ENCODE measurements around the gene HDAC5. TPM values are rescaled to one million over a fixed set of nuclear protein-coding genes. Genes with fewer than 3 reads are reported as not detected.
"Not testable (repeated sequence)": the region's sequence is repeated elsewhere in the genome, so short reads cannot be mapped to it uniquely, and the experiment has no call there.

HDAC5 gene
- total RNA-seq, 2 experiments from 2014 or later: 16.5 to 22.0 TPM

DNA sequence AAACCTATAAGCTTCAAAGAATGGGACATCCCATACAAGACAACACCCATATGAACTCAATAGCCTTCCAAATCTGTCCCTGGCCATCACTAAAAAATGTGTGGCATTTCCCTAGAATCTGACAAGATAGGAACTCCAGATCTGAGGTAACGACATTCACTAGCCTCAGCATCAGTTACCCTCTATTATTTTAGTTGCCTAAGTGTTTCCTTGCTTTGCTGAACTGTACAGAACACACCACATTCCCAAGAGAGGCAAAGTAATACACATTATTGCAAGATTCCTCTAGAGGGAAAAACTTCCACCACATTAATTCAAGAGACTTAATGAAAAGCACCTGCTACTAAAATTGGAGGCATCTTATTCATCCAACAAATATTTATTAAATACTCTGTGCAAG lies 62.0 kb downstream of the HDAC5 start:
- POLR2A ChIA-PET: no interaction called here
- H3K4me1 Mint-ChIP-seq: peaks cover 49% of the 10 kb centered on the region
- intact Hi-C loops (cut with DNase I, micrococcal nuclease): no loop called here
- DNase-seq (no peak), ATAC-seq (no peak)
- H3K27ac Mint-ChIP-seq: no peak overlapping the region
- no peaks in the 10 kb centered on the region for H3K27me3 Mint-ChIP-seq
- peaks cover 59% of the 10 kb centered on the region for H3K36me3 Mint-ChIP-seq (ENCODE audit: low read depth)
- no peak overlapping the region for H3K4me3 Mint-ChIP-seq
- H3K9me3 Mint-ChIP-seq (ENCODE audit: low read depth): no peaks in the 10 kb centered on the region
- CTCF ChIA-PET: interaction anchor here (0.6 to 2.5 kb wide), 5 partner anchors 19 to 1630 kb away, joined by 3 to 17 read pairs (median 3); partner anchors contain the start of gene HDAC5

GRCh38 chr17:44059101-44059892 lies 64.1 kb downstream of the HDAC5 start:
- Mint-ChIP-seq H3K27me3 (no peaks in the 10 kb centered on the region), H3K9me3 (ENCODE audit: low read depth) (no peaks in the 10 kb centered on the region), H3K27ac (no peak overlapping the region), H3K36me3 (ENCODE audit: low read depth) (peaks cover 58% of the 10 kb centered on the region), H3K4me3 (no peak overlapping the region), H3K4me1 (peaks cover 38% of the 10 kb centered on the region)
- ChIA-PET POLR2A (interaction anchor here (1.5 kb wide), 1 partner anchor 10 kb away, joined by 11 read pairs; no protein-coding TSS in a partner anchor), CTCF (interaction anchor here (0.6 to 2.5 kb wide), 7 partner anchors 9 to 181 kb away, joined by 3 to 17 read pairs (median 3); no protein-coding TSS in a partner anchor)
- intact Hi-C loops (cut with DNase I, micrococcal nuclease): no loop called here
- ATAC-seq (no peak), DNase-seq (no peak)

DNA sequence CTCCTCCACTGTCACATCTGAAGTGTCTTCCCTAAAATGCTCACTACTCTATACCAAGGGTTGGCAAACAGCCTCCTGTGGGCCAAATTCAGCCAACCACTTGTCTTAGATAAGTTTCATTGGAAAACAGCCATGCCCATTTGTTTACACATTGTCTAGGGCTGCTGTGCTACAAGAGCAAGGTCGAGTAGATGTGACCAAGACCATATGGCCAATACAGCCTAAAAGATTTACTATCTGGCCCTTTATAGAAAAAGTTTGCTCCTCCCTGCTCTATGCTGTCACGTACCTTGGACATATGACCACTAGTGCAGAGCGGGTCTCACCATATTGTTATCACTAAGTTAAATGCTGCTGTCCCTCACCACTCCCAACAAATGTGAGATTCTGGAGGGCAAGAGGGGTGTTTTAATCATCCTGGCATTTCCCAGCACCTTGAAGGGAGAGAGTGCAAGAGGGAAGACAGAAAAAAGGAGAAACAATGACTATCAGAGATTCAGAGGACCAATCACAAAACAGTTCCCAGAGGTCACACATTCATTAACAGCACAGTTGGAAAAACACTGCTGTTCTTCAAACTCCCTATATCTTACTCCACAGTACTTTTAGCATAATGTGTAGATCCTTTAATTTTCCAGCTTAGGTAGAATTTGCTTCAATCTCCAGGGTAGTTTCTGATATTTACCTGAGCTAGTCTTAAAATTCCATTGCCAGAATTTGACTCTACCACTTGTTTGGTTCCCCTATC lies 70.1 kb downstream of the HDAC5 start:
- peak overlapping the region; percentile 26 for H3K27ac Mint-ChIP-seq
- ChIA-PET CTCF (interaction anchor here (0.6 kb wide), 1 partner anchor 312 kb away, joined by 3 read pairs; no protein-coding TSS in a partner anchor), POLR2A (interaction anchor here (0.6 to 0.7 kb wide), 2 partner anchors 813 to 1008 kb away, joined by 3 to 4 read pairs; no protein-coding TSS in a partner anchor)
- peaks cover 41% of the 10 kb centered on the region for H3K36me3 Mint-ChIP-seq (ENCODE audit: low read depth)
- no peaks in the 10 kb centered on the region for H3K9me3 Mint-ChIP-seq (ENCODE audit: low read depth)
- H3K4me3 Mint-ChIP-seq: no peak overlapping the region
- ATAC-seq: no peak
- DNase-seq: no peak
- H3K4me1 Mint-ChIP-seq: peaks cover 8% of the 10 kb centered on the region
- no peaks in the 10 kb centered on the region for H3K27me3 Mint-ChIP-seq
- intact Hi-C loops (cut with DNase I, micrococcal nuclease): no loop called here

GRCh38 chr17:44049294-44050060 lies 74.0 kb downstream of the HDAC5 start:
- intact Hi-C loops (cut with DNase I, micrococcal nuclease): no loop called here
- CTCF ChIA-PET: interaction anchor here (0.6 to 2.2 kb wide), 6 partner anchors 8 to 119 kb away, joined by 3 to 11 read pairs (median 4); no protein-coding TSS in a partner anchor

GRCh38 chr17:44046893-44047292 lies 76.5 kb downstream of the HDAC5 start:
- DNase-seq; H3K27me3 Mint-ChIP-seq; H3K27ac Mint-ChIP-seq; POLR2A ChIA-PET; intact Hi-C loops (cut with DNase I, micrococcal nuclease); ATAC-seq; H3K4me3 Mint-ChIP-seq; CTCF ChIA-PET; H3K9me3 Mint-ChIP-seq (ENCODE audit: low read depth); H3K4me1 Mint-ChIP-seq: not testable (repeated sequence)
- peaks cover 17% of the 10 kb centered on the region for H3K36me3 Mint-ChIP-seq (ENCODE audit: low read depth)

More at GRCh38 chr17:44049294-44050060, 74.0 kb downstream of the HDAC5 start:
- ATAC-seq (no peak), DNase-seq (no peak)
- Mint-ChIP-seq H3K36me3 (ENCODE audit: low read depth) (peaks cover 39% of the 10 kb centered on the region), H3K9me3 (ENCODE audit: low read depth) (no peaks in the 10 kb centered on the region), H3K4me1 (peaks cover 7% of the 10 kb centered on the region), H3K4me3 (no peak overlapping the region), H3K27ac (no peak overlapping the region), H3K27me3 (no peaks in the 10 kb centered on the region)
- POLR2A ChIA-PET: no interaction called here

GRCh38 chr17:44045486-44045885 lies 78.0 kb downstream of the HDAC5 start:
- H3K36me3 Mint-ChIP-seq (ENCODE audit: low read depth): peaks cover 18% of the 10 kb centered on the region
- peaks cover 6% of the 10 kb centered on the region for H3K4me1 Mint-ChIP-seq

GRCh38 chr17:44044071-44044470 lies 79.4 kb downstream of the HDAC5 start:
- ChIA-PET POLR2A (interaction anchor here (0.6 to 0.9 kb wide), 2 partner anchors 103 to 124 kb away, joined by 3 to 5 read pairs; no protein-coding TSS in a partner anchor), CTCF (interaction anchor here (0.8 to 3.9 kb wide), 4 partner anchors 12 to 574 kb away, joined by 4 to 17 read pairs (median 8); no protein-coding TSS in a partner anchor)
- peaks cover 9% of the 10 kb centered on the region for H3K4me1 Mint-ChIP-seq
- DNase-seq (no peak), ATAC-seq (no peak)
- H3K9me3 Mint-ChIP-seq (ENCODE audit: low read depth): no peaks in the 10 kb centered on the region
- intact Hi-C loops (cut with DNase I, micrococcal nuclease): no loop called here
- no peak overlapping the region for H3K4me3 Mint-ChIP-seq
- no peaks in the 10 kb centered on the region for H3K27me3 Mint-ChIP-seq
- H3K36me3 Mint-ChIP-seq (ENCODE audit: low read depth): peaks cover 21% of the 10 kb centered on the region
- H3K27ac Mint-ChIP-seq: no peak overlapping the region

More at GRCh38 chr17:44045486-44045885, 78.0 kb downstream of the HDAC5 start:
- intact Hi-C loops (cut with DNase I, micrococcal nuclease): no loop called here
- no peak for DNase-seq
- CTCF ChIA-PET: interaction anchor here (0.9 kb wide), 1 partner anchor 101 kb away, joined by 3 read pairs; no protein-coding TSS in a partner anchor
- POLR2A ChIA-PET: interaction anchor here (0.7 kb wide), 1 partner anchor 1142 kb away, joined by 3 read pairs; no protein-coding TSS in a partner anchor
- Mint-ChIP-seq H3K9me3 (ENCODE audit: low read depth) (no peaks in the 10 kb centered on the region), H3K27me3 (no peaks in the 10 kb centered on the region), H3K27ac (no peak overlapping the region), H3K4me3 (no peak overlapping the region)
- ATAC-seq: no peak

GRCh38 chr17:44043272-44043696 lies 80.2 kb downstream of the HDAC5 start:
- no peak overlapping the region for H3K27ac Mint-ChIP-seq
- no peak overlapping the region for H3K4me3 Mint-ChIP-seq
- no peak for ATAC-seq
- peaks cover 20% of the 10 kb centered on the region for H3K36me3 Mint-ChIP-seq (ENCODE audit: low read depth)
- DNase-seq: no peak
- H3K9me3 Mint-ChIP-seq (ENCODE audit: low read depth): no peaks in the 10 kb centered on the region
- CTCF ChIA-PET: interaction anchor here (0.6 to 3.9 kb wide), 5 partner anchors 11 to 125 kb away, joined by 3 to 25 read pairs (median 11); no protein-coding TSS in a partner anchor
- no peaks in the 10 kb centered on the region for H3K27me3 Mint-ChIP-seq
- peaks cover 9% of the 10 kb centered on the region for H3K4me1 Mint-ChIP-seq
- intact Hi-C loops (cut with DNase I, micrococcal nuclease): no loop called here
- POLR2A ChIA-PET: interaction anchor here (0.6 to 0.9 kb wide), 2 partner anchors 104 to 125 kb away, joined by 3 to 5 read pairs; no protein-coding TSS in a partner anchor

- ChIA-PET CTCF (interaction anchor here (0.6 to 1.8 kb wide), 4 partner anchors 31 to 160 kb away, joined by 3 to 5 read pairs (median 4); no protein-coding TSS in a partner anchor), POLR2A (no interaction called here)
- peaks cover 9% of the 10 kb centered on the region for H3K4me1 Mint-ChIP-seq
- peaks cover 29% of the 10 kb centered on the region for H3K36me3 Mint-ChIP-seq (ENCODE audit: low read depth)
- intact Hi-C loops (cut with DNase I, micrococcal nuclease): no loop called here
- no peaks in the 10 kb centered on the region for H3K27me3 Mint-ChIP-seq
- no peak overlapping the region for H3K4me3 Mint-ChIP-seq
- H3K9me3 Mint-ChIP-seq (ENCODE audit: low read depth): no peaks in the 10 kb centered on the region
- H3K27ac Mint-ChIP-seq: peak overlapping the region; percentile 6
- DNase-seq: no peak
- ATAC-seq: no peak
Observed at GRCh38 chr17:44039829-44040635, 83.4 kb downstream of the HDAC5 start.

GRCh38 chr17:44038604-44039011 lies 84.8 kb downstream of the HDAC5 start:
- Mint-ChIP-seq H3K9me3 (ENCODE audit: low read depth) (no peaks in the 10 kb centered on the region), H3K27ac (no peak overlapping the region), H3K27me3 (no peaks in the 10 kb centered on the region), H3K36me3 (ENCODE audit: low read depth) (peaks cover 35% of the 10 kb centered on the region), H3K4me1 (peaks cover 14% of the 10 kb centered on the region), H3K4me3 (no peak overlapping the region)
- DNase-seq: no peak
- POLR2A ChIA-PET: interaction anchor here (0.6 kb wide), 1 partner anchor 530 kb away, joined by 5 read pairs; no protein-coding TSS in a partner anchor
- no peak for ATAC-seq
- CTCF ChIA-PET: interaction anchor here (1.0 to 1.8 kb wide), 2 partner anchors 14 to 158 kb away, joined by 3 to 5 read pairs; no protein-coding TSS in a partner anchor
- intact Hi-C loops (cut with DNase I, micrococcal nuclease): no loop called here

Measured in activated CD4-positive, alpha-beta T cell treated with anti-CD3 and anti-CD28 coated beads for 36 hours (primary cell).